AG09309 (cell line): ENCODE results near the gene EIF2S2.

Experiments used
- DNase-seq: peaks from one replicate; pipeline ENCODE4 v3.0.0-alpha.2; 2010; ENCODE audit warnings: low read depth
- H3K4me3 ChIP-seq: 2 replicates; pipeline ENCODE4 v1.5.1; 2011; ENCODE audit warnings: mild to moderate bottlenecking, low read depth, low read length, moderate library complexity; ENCODE audit not compliant: control insufficient read depth
- CTCF ChIP-seq: IDR thresholded peaks from 2 replicates; pipeline ENCODE4 v1.5.1; 2011; ENCODE audit warnings: mild to moderate bottlenecking, low read depth, low read length, inconsistent platforms; ENCODE audit not compliant: insufficient read depth, control insufficient read depth; ENCODE audit errors: missing control alignments

Gene EIF2S2

GRCh38 chr20:34064286-34064685 lies 47.8 kb downstream of the EIF2S2 start:
- no peak for DNase-seq
- TF ChIP-seq CTCF = no peak
- H3K4me3 ChIP-seq = no peak overlapping the region

GRCh38 chr20:34062570-34063482 lies 49.2 kb downstream of the EIF2S2 start:
- no peak overlapping the region for H3K4me3 ChIP-seq
- TF ChIP-seq CTCF = no peak
- DNase-seq = no peak

- DNase-seq = no peak
- TF ChIP-seq CTCF = no peak
Observed at GRCh38 chr20:34061695-34062094, 50.3 kb downstream of the EIF2S2 start.

GRCh38 chr20:34060970-34061369 lies 51.1 kb downstream of the EIF2S2 start:
- TF ChIP-seq CTCF = no peak
- no peak for DNase-seq
- H3K4me3 ChIP-seq = no peak overlapping the region

More at GRCh38 chr20:34061695-34062094, 50.3 kb downstream of the EIF2S2 start:
- H3K4me3 ChIP-seq = no peak overlapping the region

GRCh38 chr20:34058831-34059230 lies 53.2 kb downstream of the EIF2S2 start:
- DNase-seq = no peak
- no peak for TF ChIP-seq CTCF

GRCh38 chr20:34055290-34055689 lies 56.8 kb downstream of the EIF2S2 start:
- TF ChIP-seq CTCF = no peak
- no peak for DNase-seq
- no peak overlapping the region for H3K4me3 ChIP-seq

More at GRCh38 chr20:34058831-34059230, 53.2 kb downstream of the EIF2S2 start:
- H3K4me3 ChIP-seq = no peak overlapping the region
